ENCODE results near the gene RFX7.

The RFX7 gene

DNA sequence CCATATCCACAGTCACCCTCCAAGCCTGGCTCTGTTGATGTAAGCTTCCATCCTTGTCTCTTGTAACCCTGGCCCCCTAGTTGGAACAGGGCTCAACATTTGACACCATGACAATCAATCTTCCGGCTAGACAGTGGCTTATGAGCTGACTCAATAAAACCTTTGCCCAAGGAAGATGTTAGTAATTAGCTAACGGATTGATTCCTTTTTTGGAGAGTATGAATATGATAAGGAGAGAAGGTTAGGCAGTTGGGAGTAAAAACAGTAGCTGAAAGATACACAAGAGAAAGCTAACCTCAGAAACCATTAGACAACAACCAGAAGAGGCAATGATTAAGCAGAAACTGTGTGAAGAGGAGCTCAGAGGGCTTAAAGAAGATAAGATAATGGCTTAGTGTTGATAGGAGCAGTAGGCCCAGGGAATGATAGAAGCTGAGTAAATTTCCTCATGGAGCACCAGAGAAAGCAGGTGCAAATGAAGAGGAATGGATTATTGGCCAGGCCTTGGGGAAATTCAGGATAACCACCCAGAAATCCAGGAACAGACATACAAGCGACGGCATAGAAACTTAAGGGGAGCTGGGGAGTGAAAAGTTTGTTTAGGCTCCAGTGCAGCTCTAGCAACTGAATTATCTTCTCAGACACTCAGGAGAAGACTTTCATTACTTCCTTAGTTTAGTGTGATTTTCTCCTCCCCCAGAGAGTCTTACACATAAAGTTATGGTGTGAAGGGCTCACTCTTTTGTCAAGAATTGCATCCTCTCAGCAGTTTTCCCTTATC is 7.8 kb upstream of the RFX7 start:
- WGBS, 2 donors (ENCODE audit: extremely low coverage in 2 of 2, insufficient read length in 2 of 2, insufficient replicate concordance in 1 of 2), result no CpG with 5 or more reads among the region's 4 CpGs
- H3K14ac ChIP-seq (ENCODE audit: low read length), result no peak overlapping the region

DNA sequence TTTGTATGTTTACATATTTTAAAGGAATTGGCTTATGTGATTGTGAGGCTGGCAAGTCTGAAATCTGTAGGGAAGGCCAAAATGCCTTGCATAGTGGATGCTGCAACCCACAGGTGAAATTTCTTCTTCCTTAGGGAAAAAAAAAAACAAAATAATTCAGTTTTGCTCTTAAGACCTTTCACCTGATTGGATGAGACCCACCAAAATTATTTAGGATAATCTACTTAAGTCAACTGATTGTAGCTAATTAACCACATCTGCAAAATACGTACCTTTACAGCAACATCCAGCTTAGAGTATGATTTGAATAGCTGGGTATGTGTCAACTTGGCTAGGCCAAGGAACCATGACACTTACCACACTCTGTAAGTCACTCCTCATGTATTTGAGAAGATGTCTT is 6.9 kb upstream of the RFX7 start:
- Histone ChIP-seq H3K36me3 (replicated peaks in 1 of 2; ENCODE audit: control insufficient read depth in 2 of 2, insufficient read depth in 2 of 2, low read length in 2 of 2) (peaks cover 0 to 2% of the 10 kb centered on the region in 2 donors), H2BK5ac (ENCODE audit: low read length) (no peak overlapping the region), H3K18ac (ENCODE audit: low read length) (no peak overlapping the region), H3K4me2 (ENCODE audit: insufficient read depth, low read length, poor library complexity, severe bottlenecking) (no peak overlapping the region), H3K23ac (ENCODE audit: low read depth, low read length, poor library complexity) (no peak overlapping the region), H2BK15ac (ENCODE audit: low read length) (no peak overlapping the region), H2AFZ (ENCODE audit: low read length) (no peak overlapping the region), H3K14ac (ENCODE audit: low read length) (no peak overlapping the region), H3K4me1 (ENCODE audit: control insufficient read depth in 2 of 2, insufficient read depth in 1 of 2, low read depth in 1 of 2, low read length in 2 of 2) (peaks cover under 1 to 9% of the 10 kb centered on the region in 2 donors), H3K79me1 (ENCODE audit: low read depth, low read length) (no peaks in the 10 kb centered on the region), H2AK5ac (ENCODE audit: low read depth, low read length) (no peak overlapping the region), H3K4ac (ENCODE audit: low read length) (no peak overlapping the region), H3K27me3 (ENCODE audit: control insufficient read depth in 3 of 3, insufficient read depth in 3 of 3, low read depth in 1 of 3, low read length in 3 of 3) (no peaks in the 10 kb centered on the region), H2BK12ac (ENCODE audit: low read length) (no peak overlapping the region), H4K91ac (ENCODE audit: low read depth, low read length, poor library complexity) (no peak overlapping the region), H3K9ac (ENCODE audit: low read depth, low read length, poor library complexity) (no peak overlapping the region), H3K27ac (replicated peaks; ENCODE audit: low read length) (no peak overlapping the region), H2BK120ac (ENCODE audit: low read depth, low read length) (no peak overlapping the region), H3K4me3 (ENCODE audit: low read length in 2 of 2) (no peak overlapping the region), H4K8ac (ENCODE audit: low read depth, low read length) (no peak overlapping the region), H3K9me3 (replicated peaks in 1 of 2; ENCODE audit: control insufficient read depth in 2 of 2, insufficient read depth in 1 of 2, low read depth in 1 of 2, low read length in 2 of 2) (no peaks in the 10 kb centered on the region)
- WGBS, 2 donors (ENCODE audit: extremely low coverage in 2 of 2, insufficient read length in 2 of 2, insufficient replicate concordance in 1 of 2), result no CpG with 5 or more reads among the region's 1 CpG
- DNase-seq (ENCODE audit: low spot score), result no peak

More for the DNA sequence above, 7.8 kb upstream of the RFX7 start:
- Histone ChIP-seq H3K4me1 (ENCODE audit: control insufficient read depth in 2 of 2, insufficient read depth in 1 of 2, low read depth in 1 of 2, low read length in 2 of 2) (peaks cover 0 to 7% of the 10 kb centered on the region in 2 donors), H4K91ac (ENCODE audit: low read depth, low read length, poor library complexity) (no peak overlapping the region), H3K9ac (ENCODE audit: low read depth, low read length, poor library complexity) (no peak overlapping the region), H2BK15ac (ENCODE audit: low read length) (no peak overlapping the region), H3K79me1 (ENCODE audit: low read depth, low read length) (no peaks in the 10 kb centered on the region), H3K9me3 (replicated peaks in 1 of 2; ENCODE audit: control insufficient read depth in 2 of 2, insufficient read depth in 1 of 2, low read depth in 1 of 2, low read length in 2 of 2) (no peaks in the 10 kb centered on the region), H3K4me2 (ENCODE audit: insufficient read depth, low read length, poor library complexity, severe bottlenecking) (no peak overlapping the region), H3K4ac (ENCODE audit: low read length) (no peak overlapping the region), H3K27ac (replicated peaks; ENCODE audit: low read length) (no peak overlapping the region), H3K27me3 (ENCODE audit: control insufficient read depth in 3 of 3, insufficient read depth in 3 of 3, low read depth in 1 of 3, low read length in 3 of 3) (no peaks in the 10 kb centered on the region), H3K36me3 (replicated peaks in 1 of 2; ENCODE audit: control insufficient read depth in 2 of 2, insufficient read depth in 2 of 2, low read length in 2 of 2) (peaks cover 0 to 2% of the 10 kb centered on the region in 2 donors), H3K18ac (ENCODE audit: low read length) (no peak overlapping the region), H2BK5ac (ENCODE audit: low read length) (no peak overlapping the region), H2AFZ (ENCODE audit: low read length) (no peak overlapping the region), H2AK5ac (ENCODE audit: low read depth, low read length) (no peak overlapping the region), H3K23ac (ENCODE audit: low read depth, low read length, poor library complexity) (no peak overlapping the region), H2BK12ac (ENCODE audit: low read length) (no peak overlapping the region), H4K8ac (ENCODE audit: low read depth, low read length) (no peak overlapping the region), H2BK120ac (ENCODE audit: low read depth, low read length) (no peak overlapping the region), H3K4me3 (ENCODE audit: low read length in 2 of 2) (no peak overlapping the region)
- DNase-seq (ENCODE audit: low spot score), result no peak

DNA sequence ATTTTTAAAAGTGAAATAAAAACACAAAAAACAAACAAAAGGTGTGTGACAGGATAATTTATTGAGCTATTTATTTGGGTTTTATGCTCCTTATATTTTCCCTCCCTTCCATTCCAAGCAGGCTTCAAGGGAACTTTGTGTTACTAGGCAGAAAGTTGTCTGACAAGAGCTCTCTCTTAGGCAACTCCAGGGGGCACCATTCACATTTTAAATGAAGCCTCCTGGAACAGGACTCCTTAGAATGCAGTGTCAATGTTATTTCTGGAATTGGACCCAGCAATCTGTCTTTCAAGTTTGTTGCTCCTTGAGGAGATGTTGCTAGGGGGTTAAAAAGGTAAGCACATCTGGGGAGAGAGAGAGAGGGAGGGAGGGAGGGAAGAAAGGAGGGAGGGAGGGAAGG is 5.4 kb upstream of the RFX7 start:
- no peak overlapping the region for H3K18ac ChIP-seq (ENCODE audit: low read length)
- H2BK5ac ChIP-seq (ENCODE audit: low read length), result no peak overlapping the region
- H3K79me1 ChIP-seq (ENCODE audit: low read depth, low read length), result no peaks in the 10 kb centered on the region
- no peak overlapping the region for H3K4me3 ChIP-seq (ENCODE audit: low read length in 2 of 2)
- no peak overlapping the region for H3K4ac ChIP-seq (ENCODE audit: low read length)
- no peak overlapping the region for H3K14ac ChIP-seq (ENCODE audit: low read length)
- no peak overlapping the region for H2BK15ac ChIP-seq (ENCODE audit: low read length)
- no peak overlapping the region for H2BK12ac ChIP-seq (ENCODE audit: low read length)
- H3K4me1 ChIP-seq (ENCODE audit: control insufficient read depth in 2 of 2, insufficient read depth in 1 of 2, low read depth in 1 of 2, low read length in 2 of 2), result peaks cover 10 to 12% of the 10 kb centered on the region in 2 donors
- H4K91ac ChIP-seq (ENCODE audit: low read depth, low read length, poor library complexity), result no peak overlapping the region
- no peak overlapping the region for H3K23ac ChIP-seq (ENCODE audit: low read depth, low read length, poor library complexity)
- no peak overlapping the region for H2AK5ac ChIP-seq (ENCODE audit: low read depth, low read length)
- DNase-seq (ENCODE audit: low spot score), result no peak
- H4K8ac ChIP-seq (ENCODE audit: low read depth, low read length), result no peak overlapping the region
- H3K9me3 ChIP-seq (replicated peaks in 1 of 2; ENCODE audit: control insufficient read depth in 2 of 2, insufficient read depth in 1 of 2, low read depth in 1 of 2, low read length in 2 of 2), result no peaks in the 10 kb centered on the region
- H2AFZ ChIP-seq (ENCODE audit: low read length), result no peak overlapping the region
- no peaks in the 10 kb centered on the region for H3K27me3 ChIP-seq (ENCODE audit: control insufficient read depth in 3 of 3, insufficient read depth in 3 of 3, low read depth in 1 of 3, low read length in 3 of 3)
- H3K4me2 ChIP-seq (ENCODE audit: insufficient read depth, low read length, poor library complexity, severe bottlenecking), result no peak overlapping the region
- H3K36me3 ChIP-seq (replicated peaks in 1 of 2; ENCODE audit: control insufficient read depth in 2 of 2, insufficient read depth in 2 of 2, low read length in 2 of 2), result peaks cover 0 to 2% of the 10 kb centered on the region in 2 donors
- H3K9ac ChIP-seq (ENCODE audit: low read depth, low read length, poor library complexity), result no peak overlapping the region
- no peak overlapping the region for H3K27ac ChIP-seq (replicated peaks; ENCODE audit: low read length)
- no peak overlapping the region for H2BK120ac ChIP-seq (ENCODE audit: low read depth, low read length)

DNA sequence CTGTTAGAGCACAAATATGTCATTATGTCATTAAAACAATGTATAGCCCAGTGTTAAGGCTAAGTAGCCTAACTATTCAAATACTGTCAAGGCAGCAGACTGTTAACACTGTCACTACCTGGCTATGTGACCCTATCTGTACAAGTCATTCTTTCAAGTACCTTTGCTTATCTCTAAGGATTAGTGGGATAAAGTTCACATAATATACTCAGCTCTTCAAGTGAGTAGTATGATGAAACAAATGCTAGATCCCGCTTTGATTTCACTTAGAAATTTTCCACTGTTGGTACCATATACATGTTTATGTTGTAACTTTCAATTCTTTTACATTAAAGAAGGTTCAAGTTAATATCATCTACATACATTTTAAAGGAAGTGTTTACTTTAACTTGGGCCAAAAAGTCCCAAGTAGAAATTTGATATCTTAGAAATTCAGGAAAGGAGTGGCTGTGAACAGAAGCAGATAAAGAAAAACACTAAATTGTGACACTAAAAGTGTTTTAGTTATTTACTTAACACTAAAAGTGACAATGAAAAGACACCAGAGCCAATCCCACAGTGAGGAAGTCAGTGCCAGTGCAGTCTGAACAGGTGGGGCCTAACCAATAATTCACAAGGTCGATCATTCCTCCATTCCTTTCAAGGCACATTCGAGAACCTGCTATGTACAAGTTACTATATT is 4.8 kb upstream of the RFX7 start:
- Histone ChIP-seq H2BK15ac (ENCODE audit: low read length) (no peak overlapping the region), H3K14ac (ENCODE audit: low read length) (no peak overlapping the region), H3K4ac (ENCODE audit: low read length) (no peak overlapping the region), H3K18ac (ENCODE audit: low read length) (no peak overlapping the region), H2AK5ac (ENCODE audit: low read depth, low read length) (no peak overlapping the region), H4K8ac (ENCODE audit: low read depth, low read length) (no peak overlapping the region), H3K27me3 (ENCODE audit: control insufficient read depth in 3 of 3, insufficient read depth in 3 of 3, low read depth in 1 of 3, low read length in 3 of 3) (no peaks in the 10 kb centered on the region), H3K27ac (replicated peaks; ENCODE audit: low read length) (no peak overlapping the region), H3K9me3 (replicated peaks in 1 of 2; ENCODE audit: control insufficient read depth in 2 of 2, insufficient read depth in 1 of 2, low read depth in 1 of 2, low read length in 2 of 2) (no peaks in the 10 kb centered on the region), H4K91ac (ENCODE audit: low read depth, low read length, poor library complexity) (no peak overlapping the region), H3K79me1 (ENCODE audit: low read depth, low read length) (peaks cover under 1% of the 10 kb centered on the region), H3K36me3 (replicated peaks in 1 of 2; ENCODE audit: control insufficient read depth in 2 of 2, insufficient read depth in 2 of 2, low read length in 2 of 2) (peaks cover 0 to 2% of the 10 kb centered on the region in 2 donors), H2BK12ac (ENCODE audit: low read length) (no peak overlapping the region), H3K4me1 (ENCODE audit: control insufficient read depth in 2 of 2, insufficient read depth in 1 of 2, low read depth in 1 of 2, low read length in 2 of 2) (peaks cover 10 to 12% of the 10 kb centered on the region in 2 donors), H2BK120ac (ENCODE audit: low read depth, low read length) (no peak overlapping the region), H2AFZ (ENCODE audit: low read length) (no peak overlapping the region), H3K23ac (ENCODE audit: low read depth, low read length, poor library complexity) (no peak overlapping the region), H2BK5ac (ENCODE audit: low read length) (no peak overlapping the region), H3K4me3 (ENCODE audit: low read length in 2 of 2) (no peak overlapping the region), H3K9ac (ENCODE audit: low read depth, low read length, poor library complexity) (no peak overlapping the region), H3K4me2 (ENCODE audit: insufficient read depth, low read length, poor library complexity, severe bottlenecking) (no peak overlapping the region)
- no CpG with 5 or more reads among the region's 3 CpGs for WGBS, 2 donors (ENCODE audit: extremely low coverage in 2 of 2, insufficient read length in 2 of 2, insufficient replicate concordance in 1 of 2)
- DNase-seq (ENCODE audit: low spot score), result no peak
